HCT116 (cell line): ENCODE data around the gene PLPPR3. TPM values are rescaled to one million over a fixed set of nuclear protein-coding genes. Genes with fewer than 3 reads are reported as not detected.

ENCODE experiments used
- ATAC-seq: fragments of 200-7000 bp; cut with Tn5 transposase; 2 replicates; pipeline ENCODE4 v1.9.1; 2020; ENCODE audit warnings: mild to moderate bottlenecking, moderate library complexity
- BruUV-seq: library from RNA; stranded (reverse); fragments of 400-500 nt; replicated peaks from 2 replicates; lab custom pipeline; 2021; lab: Mats Ljungman, UMichigan
- CTCF ChIA-PET: fragments of 300-600 bp; sonication (Branson Sonifier 250); formaldehyde crosslinking; loops from one replicate; lab custom pipeline; 2021; ENCODE audit warnings: antibody characterized with exemption; lab: Charles Lee
- POLR2A ChIA-PET: fragments of 300-600, 350-600 bp; sonication (Branson Sonifier 250); formaldehyde crosslinking; loops from one replicate; lab custom pipeline; 2021; ENCODE audit warnings: antibody characterized with exemption; lab: Charles Lee
- RAD21 ChIA-PET, 2 experiments: fragments of 300-600 bp; sonication (Branson Sonifier 250); formaldehyde crosslinking; loops; one replicate each; lab custom pipeline; 2023; ENCODE audit warnings: low total read pairs in 2 of 2; ENCODE audit not compliant: uncharacterized antibody in 2 of 2, unreplicated experiment in 2 of 2, low non-redundant PET in 1 of 2; lab: Charles Lee
- DNase-seq: peaks from one replicate; pipeline ENCODE4 v3.0.0-alpha.2; 2010; ENCODE audit warnings: low read depth, low spot score
- H2AFZ ChIP-seq: fragments of 200-600 bp; shearing (Covaris generic), sonication (generic); 2 replicates; pipeline ENCODE4 v1.6.1; 2017; ENCODE audit warnings: low read depth, mixed run types, mixed read lengths, antibody characterized with exemption, low read length; ENCODE audit not compliant: poor library complexity, severe bottlenecking
- H3K27ac ChIP-seq: 2 replicates; pipeline ENCODE4 v1.5.1; 2012; ENCODE audit warnings: low read depth, low read length
- H3K27me3 ChIP-seq: fragments of 200-600 bp; sonication (generic); 2 replicates; pipeline ENCODE4 v1.6.1; 2016; ENCODE audit warnings: mixed run types, low read length, mixed read lengths; ENCODE audit not compliant: insufficient read depth
- H3K36me3 ChIP-seq, 2 experiments: fragments of 200-500 bp in 1 of 2; fragments of 200-600 bp in 1 of 2; sonication (Bioruptor generic) in 1 of 2; sonication (generic) in 1 of 2; 2 replicates each; pipeline versions ENCODE4 v1.5.1 to v1.6.1; 2014 to 2016; ENCODE audit warnings: low read length in 2 of 2, inconsistent platforms in 1 of 2, mixed read lengths in 1 of 2, mixed run types in 1 of 2; ENCODE audit not compliant: insufficient read depth in 2 of 2, control insufficient read depth in 1 of 2
- H3K4me1 ChIP-seq, 2 experiments: fragments of 200-600 bp in 1 of 2; sonication (generic) in 1 of 2; 2 replicates each; pipeline versions ENCODE4 v1.5.1 to v1.6.1; 2012 to 2017; ENCODE audit warnings: low read length in 2 of 2, inconsistent platforms in 1 of 2, mild to moderate bottlenecking in 1 of 2, mixed read lengths in 1 of 2, mixed run types in 1 of 2, moderate library complexity in 1 of 2; ENCODE audit not compliant: insufficient read depth in 2 of 2, control insufficient read depth in 1 of 2
- H3K4me2 ChIP-seq: fragments of 200-600 bp; sonication (generic); 2 replicates; pipeline ENCODE4 v1.6.1; 2017; ENCODE audit warnings: mixed run types, low read length, mixed read lengths
- H3K4me3 ChIP-seq, 2 experiments: fragments of 200-600 bp in 1 of 2; sonication (generic) in 1 of 2; replicated peaks in 1 of 2; 2 replicates each; pipeline ENCODE4 v1.5.1; 2011 to 2016; ENCODE audit warnings: low read length in 2 of 2, control low read depth in 1 of 2, low read depth in 1 of 2, mild to moderate bottlenecking in 1 of 2, mixed read lengths in 1 of 2, mixed run types in 1 of 2
- H3K79me2 ChIP-seq: fragments of 200-600 bp; sonication (generic); 2 replicates; pipeline ENCODE4 v1.6.1; 2017; ENCODE audit warnings: mild to moderate bottlenecking, mixed run types, low read length, moderate library complexity, mixed read lengths; ENCODE audit not compliant: insufficient read depth
- H3K9ac ChIP-seq: fragments of 200-600 bp; sonication (generic); 2 replicates; pipeline ENCODE4 v1.6.1; 2016; ENCODE audit warnings: low read length, mixed read lengths
- H3K9me2 ChIP-seq: fragments of 200-600 bp; sonication (generic), shearing (Covaris generic); 2 replicates; pipeline ENCODE4 v1.6.1; 2017; ENCODE audit warnings: mixed run types, mild to moderate bottlenecking, moderate library complexity; ENCODE audit not compliant: insufficient read depth
- H3K9me3 ChIP-seq, 2 experiments: fragments of 200-500 bp in 1 of 2; fragments of 200-600 bp in 1 of 2; sonication (Bioruptor generic) in 1 of 2; sonication (generic) in 1 of 2; 2 replicates each; pipeline ENCODE4 v1.6.1; 2014 to 2017; ENCODE audit warnings: low read length in 2 of 2, mixed read lengths in 2 of 2, inconsistent platforms in 1 of 2, low read depth in 1 of 2, mild to moderate bottlenecking in 1 of 2, mixed run types in 1 of 2, moderate library complexity in 1 of 2; ENCODE audit not compliant: control insufficient read depth in 1 of 2, insufficient read depth in 1 of 2
- H4K20me1 ChIP-seq: fragments of 200-600 bp; sonication (generic), shearing (Covaris generic); 2 replicates; pipeline ENCODE4 v1.6.1; 2017; ENCODE audit warnings: mixed run types, mild to moderate bottlenecking, moderate library complexity; ENCODE audit not compliant: insufficient read depth
- ATF3 ChIP-seq: IDR thresholded peaks from 2 replicates; pipeline ENCODE4 v1.6.1; 2012
- CEBPB ChIP-seq: IDR thresholded peaks from 2 replicates; pipeline ENCODE4 v1.6.1; 2012; ENCODE audit warnings: low read depth
- EGR1 ChIP-seq: IDR thresholded peaks from 2 replicates; pipeline ENCODE4 v1.6.1; 2012; ENCODE audit warnings: low read depth
- ELF1 ChIP-seq: IDR thresholded peaks from 2 replicates; pipeline ENCODE4 v1.6.1; 2012; ENCODE audit warnings: low read depth, borderline replicate concordance
- EZH2 ChIP-seq: fragments of 200-600 bp; sonication (generic); IDR thresholded peaks from 2 replicates; pipeline ENCODE4 v1.6.1; 2017; ENCODE audit warnings: antibody characterized with exemption, mixed run types
- FOSL1 ChIP-seq: IDR thresholded peaks from 2 replicates; pipeline ENCODE4 v1.6.1; 2012; ENCODE audit warnings: low read depth
- JUND ChIP-seq: IDR thresholded peaks from 2 replicates; pipeline ENCODE4 v1.6.1; 2012
- MAX ChIP-seq: IDR thresholded peaks from 2 replicates; pipeline ENCODE4 v1.6.1; 2012
- POLR2A ChIP-seq: IDR thresholded peaks from 2 replicates; pipeline ENCODE4 v1.7.0; 2011; ENCODE audit warnings: borderline replicate concordance; ENCODE audit not compliant: insufficient read depth, insufficient read length; ENCODE audit errors: extremely low read depth
- POLR2AphosphoS5 ChIP-seq: IDR thresholded peaks from 2 replicates; pipeline ENCODE4 v1.6.1; 2011; ENCODE audit warnings: mild to moderate bottlenecking, low read depth, low read length, moderate library complexity
- RAD21 ChIP-seq: IDR thresholded peaks from 2 replicates; pipeline ENCODE4 v1.6.1; 2012; ENCODE audit warnings: low read depth, mild to moderate bottlenecking
- REST ChIP-seq: IDR thresholded peaks from 2 replicates; pipeline ENCODE4 v1.6.1; 2012; ENCODE audit warnings: low read depth
- SIN3A ChIP-seq: IDR thresholded peaks from 2 replicates; pipeline ENCODE4 v1.6.1; 2012; ENCODE audit warnings: low read depth
- SP1 ChIP-seq: IDR thresholded peaks from 2 replicates; pipeline ENCODE4 v1.6.1; 2012; ENCODE audit warnings: low read depth
- SRF ChIP-seq: IDR thresholded peaks from 2 replicates; pipeline ENCODE4 v1.6.1; 2012; ENCODE audit warnings: low read depth
- YY1 ChIP-seq: IDR thresholded peaks from 2 replicates; pipeline ENCODE4 v1.6.1; 2011; ENCODE audit warnings: low read length, low read depth, moderate library complexity, mild to moderate bottlenecking; ENCODE audit not compliant: insufficient replicate concordance; ENCODE audit errors: extremely low read depth
- ZNF274 ChIP-seq: fragments of 200-500 bp; sonication (Bioruptor generic); IDR thresholded peaks from 2 replicates; pipeline ENCODE4 v1.6.1; 2014; ENCODE audit warnings: mild to moderate bottlenecking, low read depth, low read length, inconsistent platforms
- intact Hi-C: fragments of 100-400 bp; cut with micrococcal nuclease; formaldehyde crosslinking; loops from 2 replicates; pipeline ENCODE4 v1.10.0; 2022
- total RNA-seq: library from RNA; stranded (reverse); gene quantifications from one replicate; pipeline ENCODE4 v1.2.1, GENCODE V29; 2021; ENCODE audit not compliant: unreplicated experiment
- TF ChIP-seq, protein P1 (sequence below): IDR thresholded peaks from 2 replicates; pipeline ENCODE4 v1.6.1; 2011; ENCODE audit warnings: mild to moderate bottlenecking, low read length, moderate library complexity; ENCODE audit not compliant: insufficient replicate concordance; ENCODE audit errors: extremely low read depth

PLPPR3 gene
- total RNA-seq, 1 experiment from 2014 or later = 0.27 TPM

DNA sequence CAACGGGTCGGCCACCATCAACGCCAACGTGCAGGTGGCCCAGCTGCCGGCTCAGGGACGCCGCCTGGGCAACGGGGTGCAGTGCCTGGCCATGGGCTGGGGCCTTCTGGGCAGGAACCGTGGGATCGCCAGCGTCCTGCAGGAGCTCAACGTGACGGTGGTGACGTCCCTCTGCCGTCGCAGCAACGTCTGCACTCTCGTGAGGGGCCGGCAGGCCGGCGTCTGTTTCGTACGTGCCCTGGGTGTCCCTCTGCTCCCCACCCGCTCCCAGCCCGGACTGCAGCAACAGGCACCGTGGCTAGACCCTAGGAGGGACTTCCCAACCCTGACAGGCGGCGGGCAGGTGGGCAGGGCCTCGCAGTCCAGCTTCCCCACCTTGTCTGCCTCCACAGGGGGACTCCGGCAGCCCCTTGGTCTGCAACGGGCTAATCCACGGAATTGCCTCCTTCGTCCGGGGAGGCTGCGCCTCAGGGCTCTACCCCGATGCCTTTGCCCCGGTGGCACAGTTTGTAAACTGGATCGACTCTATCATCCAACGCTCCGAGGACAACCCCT lies 33.9 kb upstream of the PLPPR3 start:
- ChIA-PET RAD21 (no interaction called here), POLR2A (no interaction called here)

More for the DNA sequence above, 33.9 kb upstream of the PLPPR3 start:
- Histone ChIP-seq H2AFZ (no peak overlapping the region), H3K79me2 (no peaks in the 10 kb centered on the region), H3K36me3 (no peaks in the 10 kb centered on the region), H3K4me2 (no peak overlapping the region), H3K9me2 (no peaks in the 10 kb centered on the region), H3K4me3 (no peak overlapping the region), H4K20me1 (no peaks in the 10 kb centered on the region), H3K27me3 (no peaks in the 10 kb centered on the region), H3K9me3 (no peaks in the 10 kb centered on the region), H3K9ac (no peak overlapping the region), H3K4me1 (peaks cover 15 to 21% of the 10 kb centered on the region in 2 experiments), H3K27ac (no peak overlapping the region)
- CTCF ChIA-PET = interaction anchor here (0.6 to 1.7 kb wide), 3 partner anchors 26 to 126 kb away, joined by 3 to 9 read pairs (median 6); no protein-coding TSS in a partner anchor
- intact Hi-C loops = loop anchor here (2.0 kb wide), 1 partner anchor 65 kb away; no protein-coding TSS in a partner anchor
- no peak for TF ChIP-seq JUND
- TF ChIP-seq YY1 = no peak
- TF ChIP-seq REST = no peak
- TF ChIP-seq FOSL1 = no peak
- TF ChIP-seq SRF = no peak
- TF ChIP-seq ELF1 = no peak
- no peak for TF ChIP-seq SP1
- TF ChIP-seq MAX = no peak
- no peak for TF ChIP-seq POLR2AphosphoS5
- no peak for TF ChIP-seq POLR2A
- TF ChIP-seq SIN3A = no peak
- TF ChIP-seq, protein P1, sequence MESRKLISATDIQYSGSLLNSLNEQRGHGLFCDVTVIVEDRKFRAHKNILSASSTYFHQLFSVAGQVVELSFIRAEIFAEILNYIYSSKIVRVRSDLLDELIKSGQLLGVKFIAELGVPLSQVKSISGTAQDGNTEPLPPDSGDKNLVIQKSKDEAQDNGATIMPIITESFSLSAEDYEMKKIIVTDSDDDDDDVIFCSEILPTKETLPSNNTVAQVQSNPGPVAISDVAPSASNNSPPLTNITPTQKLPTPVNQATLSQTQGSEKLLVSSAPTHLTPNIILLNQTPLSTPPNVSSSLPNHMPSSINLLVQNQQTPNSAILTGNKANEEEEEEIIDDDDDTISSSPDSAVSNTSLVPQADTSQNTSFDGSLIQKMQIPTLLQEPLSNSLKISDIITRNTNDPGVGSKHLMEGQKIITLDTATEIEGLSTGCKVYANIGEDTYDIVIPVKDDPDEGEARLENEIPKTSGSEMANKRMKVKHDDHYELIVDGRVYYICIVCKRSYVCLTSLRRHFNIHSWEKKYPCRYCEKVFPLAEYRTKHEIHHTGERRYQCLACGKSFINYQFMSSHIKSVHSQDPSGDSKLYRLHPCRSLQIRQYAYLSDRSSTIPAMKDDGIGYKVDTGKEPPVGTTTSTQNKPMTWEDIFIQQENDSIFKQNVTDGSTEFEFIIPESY = no peak
- TF ChIP-seq CEBPB = no peak
- no peak for TF ChIP-seq ZNF274
- TF ChIP-seq RAD21 = no peak
- no peak for TF ChIP-seq EZH2
- TF ChIP-seq ATF3 = no peak
- TF ChIP-seq EGR1 = no peak
- ATAC-seq (no peak), DNase-seq (no peak)
- no TSS peak for BruUV-seq
